OCI-LY1 (cell line): ENCODE results near the gene JOSD1.

Experiments used
- EZH2 ChIP-seq: fragments of 200-600 bp; sonication (generic), shearing (Covaris generic); IDR thresholded peaks from 2 replicates; pipeline ENCODE4 v1.8.0; 2017; ENCODE audit warnings: borderline replicate concordance, mixed run types, mild to moderate bottlenecking, antibody characterized with exemption, low read length, moderate library complexity, mixed read lengths
- TF ChIP-seq, protein P1 (sequence below): fragments of 200-600 bp; sonication (generic), shearing (Covaris generic); IDR thresholded peaks from 2 replicates; pipeline ENCODE4 v1.5.1; 2017; ENCODE audit warnings: mild to moderate bottlenecking, antibody characterized with exemption, low read length, moderate library complexity, mixed read lengths

- TF ChIP-seq, protein P1, sequence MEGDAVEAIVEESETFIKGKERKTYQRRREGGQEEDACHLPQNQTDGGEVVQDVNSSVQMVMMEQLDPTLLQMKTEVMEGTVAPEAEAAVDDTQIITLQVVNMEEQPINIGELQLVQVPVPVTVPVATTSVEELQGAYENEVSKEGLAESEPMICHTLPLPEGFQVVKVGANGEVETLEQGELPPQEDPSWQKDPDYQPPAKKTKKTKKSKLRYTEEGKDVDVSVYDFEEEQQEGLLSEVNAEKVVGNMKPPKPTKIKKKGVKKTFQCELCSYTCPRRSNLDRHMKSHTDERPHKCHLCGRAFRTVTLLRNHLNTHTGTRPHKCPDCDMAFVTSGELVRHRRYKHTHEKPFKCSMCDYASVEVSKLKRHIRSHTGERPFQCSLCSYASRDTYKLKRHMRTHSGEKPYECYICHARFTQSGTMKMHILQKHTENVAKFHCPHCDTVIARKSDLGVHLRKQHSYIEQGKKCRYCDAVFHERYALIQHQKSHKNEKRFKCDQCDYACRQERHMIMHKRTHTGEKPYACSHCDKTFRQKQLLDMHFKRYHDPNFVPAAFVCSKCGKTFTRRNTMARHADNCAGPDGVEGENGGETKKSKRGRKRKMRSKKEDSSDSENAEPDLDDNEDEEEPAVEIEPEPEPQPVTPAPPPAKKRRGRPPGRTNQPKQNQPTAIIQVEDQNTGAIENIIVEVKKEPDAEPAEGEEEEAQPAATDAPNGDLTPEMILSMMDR = no peak
- no peak for TF ChIP-seq EZH2
These were observed 15.0 kb downstream of the JOSD1 start for GRCh38 chr22:38685761-38686160.
